ENCODE data around the gene RPP40. TPM values are rescaled to one million over a fixed set of nuclear protein-coding genes. Genes with fewer than 3 reads are reported as not detected.
A peak's percentile ranks its signal among the peaks of the same experiment; 100 is the strongest.

Gene RPP40
- total and polyA plus RNA-seq, 2 of the 13 experiments (the other 11 are each of a cell fraction or from before 2014, with no cell fraction given), result 18.0 to 41.2 TPM

- peak; percentile 47; the same call in 1 of the 2 replicates for TF ChIP-seq KLF11 (CRISPR knock-in tag; IDR thresholded peaks at IDR 0.05)
- peak; percentile 46; the same call in 1 of the 2 replicates for TF ChIP-seq SMC3 (IDR thresholded peaks at IDR 0.05; ENCODE audit: low read length)
- no peak for TF ChIP-seq ZBTB46 (CRISPR knock-in tag; IDR thresholded peaks at IDR 0.05; ENCODE audit: borderline replicate concordance)
- TF ChIP-seq FOXA1 (IDR thresholded peaks at IDR 0.05), result no peak
- TF ChIP-seq FOXA1 (CRISPR knock-in tag; IDR thresholded peaks at IDR 0.05), result peak; percentile 43; the same call in 1 of the 2 replicates
- no peak for TF ChIP-seq NBN (conservative IDR thresholded peaks at IDR 0.05)
- 0 out of 2 replicates have a peak, but pooled peaks have one; percentile 2 for TF ChIP-seq ZNF7 (CRISPR knock-in tag; IDR thresholded peaks at IDR 0.05)
- TF ChIP-seq ZNF788 (CRISPR knock-in tag; IDR thresholded peaks at IDR 0.05; ENCODE audit: borderline replicate concordance), result peak; percentile 53; the same call in 1 of the 2 replicates
- no peak for TF ChIP-seq DDIT3 (CRISPR knock-in tag; IDR thresholded peaks at IDR 0.05)
- TF ChIP-seq CEBPB (IDR thresholded peaks at IDR 0.05; ENCODE audit: borderline replicate concordance, low read depth, low read length), result no peak
- TF ChIP-seq TCF12 (IDR thresholded peaks at IDR 0.05), result no peak
- TF ChIP-seq TCF12 (CRISPR knock-in tag; IDR thresholded peaks at IDR 0.05), result peak; percentile 64; the same call in 1 of the 2 replicates
- peak; percentile 97 for TF ChIP-seq SAP130 (CRISPR knock-in tag; IDR thresholded peaks at IDR 0.05; ENCODE audit: low read depth)
- TF ChIP-seq ZNF33B (CRISPR knock-in tag; IDR thresholded peaks at IDR 0.05), result peak; percentile 90
- no peak for TF ChIP-seq TARDBP (CRISPR knock-in tag; IDR thresholded peaks at IDR 0.05)
- TF ChIP-seq GATAD2A (CRISPR knock-in tag; IDR thresholded peaks at IDR 0.05), result no peak
- TF ChIP-seq ZNF17 (CRISPR knock-in tag; IDR thresholded peaks at IDR 0.05), result peak; percentile 82; the same call in 1 of the 2 replicates
- peak; percentile 68 for TF ChIP-seq ZNF891 (CRISPR knock-in tag; IDR thresholded peaks at IDR 0.05)
- no peak; the same call in 1 of the 2 replicates for TF ChIP-seq ZNF558 (CRISPR knock-in tag; IDR thresholded peaks at IDR 0.05; ENCODE audit: borderline replicate concordance)
- peak; percentile 54; the same call in 1 of the 2 replicates for TF ChIP-seq ZNF749 (CRISPR knock-in tag; IDR thresholded peaks at IDR 0.05; ENCODE audit: borderline replicate concordance)
- TF ChIP-seq ONECUT2 (CRISPR knock-in tag; IDR thresholded peaks at IDR 0.05), result peak; percentile 49; the same call in 1 of the 2 replicates
- peak; percentile 61; the same call in 1 of the 2 replicates for TF ChIP-seq TEAD2 (CRISPR knock-in tag; IDR thresholded peaks at IDR 0.05)
- TF ChIP-seq ZNF431 (CRISPR knock-in tag; IDR thresholded peaks at IDR 0.05; ENCODE audit: borderline replicate concordance, low read depth), result peak; percentile 60; the same call in 1 of the 2 replicates
- TF ChIP-seq ATRX (CRISPR knock-in tag; IDR thresholded peaks at IDR 0.05; ENCODE audit: borderline replicate concordance), result 0 out of 2 replicates have a peak, but pooled peaks have one; percentile 52
- TF ChIP-seq NFYC (CRISPR knock-in tag; IDR thresholded peaks at IDR 0.05), result no peak
- no peak for TF ChIP-seq NR2F6 (IDR thresholded peaks at IDR 0.05)
- peak; percentile 17; the same call in 1 of the 2 replicates for TF ChIP-seq NR2F6 (CRISPR knock-in tag; IDR thresholded peaks at IDR 0.05)
- 0 out of 2 replicates have a peak, but pooled peaks have one; percentile 50 for TF ChIP-seq CBFB (CRISPR knock-in tag; IDR thresholded peaks at IDR 0.05)
- peak; percentile 59 for TF ChIP-seq PATZ1 (CRISPR knock-in tag; IDR thresholded peaks at IDR 0.05)
- 0 out of 2 replicates have a peak, but pooled peaks have one; percentile 73 for TF ChIP-seq REL (CRISPR knock-in tag; conservative IDR thresholded peaks at IDR 0.05)
Observed at GRCh38 chr6:5003604-5004372, at the start of gene RPP40 (continued).
